HG03280 (cell line): ENCODE data around the gene MAPK8IP1.
"Not testable (repeated sequence)": the region's sequence is repeated elsewhere in the genome, so short reads cannot be mapped to it uniquely, and the experiment has no call there.

Experiments
- ATAC-seq: cut with Tn5 transposase; IDR thresholded peaks from one replicate; pipeline ENCODE4 v1.9.1; 2021; ENCODE audit warnings: mild to moderate bottlenecking, moderate library complexity; ENCODE audit not compliant: unreplicated experiment

MAPK8IP1 gene

GRCh38 chr11:45889555-45889954 is 4.1 kb downstream of the MAPK8IP1 start:
- ATAC-seq = no peak

- no peak for ATAC-seq
These were observed 4.5 kb downstream of the MAPK8IP1 start for GRCh38 chr11:45889966-45890365.

DNA sequence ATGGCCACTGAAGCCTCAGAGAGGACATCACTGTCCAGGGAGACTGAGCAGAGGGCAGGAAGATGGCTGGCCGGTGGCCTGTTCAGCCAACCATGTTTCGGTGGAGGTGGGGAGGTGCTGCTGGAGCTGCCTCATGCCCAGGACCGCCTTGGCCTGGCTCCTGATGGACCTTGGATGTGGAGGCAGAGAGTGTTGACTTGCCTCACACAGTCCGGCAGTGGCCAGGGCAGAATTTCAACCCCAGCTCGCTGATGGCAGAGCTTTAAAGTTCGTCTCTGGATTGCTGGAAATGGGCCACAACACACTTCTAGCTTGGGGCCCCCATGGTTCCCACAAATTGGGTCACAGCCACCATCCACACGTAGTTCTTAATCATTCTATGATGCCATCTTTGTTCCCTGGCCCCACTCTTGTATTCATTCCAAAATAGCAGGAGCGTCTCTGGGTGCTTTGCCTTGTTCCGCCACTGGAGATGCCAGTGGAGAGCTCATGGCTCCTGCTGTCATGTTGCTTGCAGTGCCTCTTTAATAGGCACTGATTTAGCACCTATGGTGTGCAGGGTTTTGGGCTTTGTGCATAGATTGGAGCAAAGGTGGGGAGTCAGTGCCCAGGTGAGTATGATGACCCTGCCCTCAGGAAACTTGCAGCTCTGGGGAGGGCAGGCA is 5.6 kb downstream of the MAPK8IP1 start:
- ATAC-seq = no peak

DNA sequence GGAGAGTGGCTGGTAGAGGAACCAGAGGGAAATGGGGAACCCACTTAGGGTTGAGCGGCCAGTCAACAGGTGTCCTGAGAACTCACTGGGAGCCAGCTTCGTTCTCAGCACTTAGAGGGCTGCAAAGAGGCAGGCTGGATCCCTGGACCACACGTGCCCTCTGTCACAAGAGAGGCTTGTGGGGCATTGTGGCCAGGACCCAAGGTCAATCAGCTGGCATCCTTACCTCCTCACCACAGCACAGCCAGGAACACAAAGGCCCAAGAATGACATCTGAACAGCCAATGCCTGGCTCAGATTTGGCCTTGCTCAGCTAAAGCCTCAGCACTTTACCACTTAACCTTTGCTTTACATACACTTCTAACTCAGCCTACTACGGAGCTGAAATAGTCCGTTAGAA is 7.4 kb downstream of the MAPK8IP1 start:
- no peak for ATAC-seq

DNA sequence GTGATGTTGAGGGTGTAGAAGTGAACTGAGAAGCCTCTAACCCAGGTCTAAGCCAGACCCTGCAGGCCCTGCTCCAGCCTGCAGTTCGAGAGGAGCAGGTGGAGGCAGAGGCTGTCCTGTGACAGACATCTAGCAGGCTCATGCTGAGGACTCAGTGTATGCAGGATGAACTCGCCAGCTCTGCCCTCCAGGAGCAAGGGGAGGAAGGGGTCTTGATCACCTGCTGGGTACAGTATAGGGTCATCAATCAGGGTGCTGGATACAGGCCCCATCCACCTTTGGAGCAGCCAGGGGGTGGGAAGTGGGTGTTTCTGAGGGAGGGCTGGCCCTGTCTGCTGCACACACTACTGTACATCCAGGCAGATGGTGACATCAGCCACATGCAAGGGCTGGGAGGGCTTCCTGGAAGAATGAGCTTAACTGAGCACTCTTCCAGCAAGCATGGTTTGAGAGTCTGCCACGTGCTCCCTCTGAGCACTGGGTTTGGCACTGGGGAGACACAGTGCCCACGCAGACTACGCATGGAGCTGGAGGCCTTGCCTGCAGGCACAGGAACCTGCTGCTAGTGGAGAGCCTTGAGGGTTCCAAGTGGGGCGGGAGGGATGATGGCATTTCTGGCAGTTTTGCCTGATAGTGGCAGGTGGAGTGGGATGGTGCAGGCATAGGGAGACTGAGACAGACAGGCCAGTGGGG is 9.2 kb downstream of the MAPK8IP1 start:
- ATAC-seq = no peak

GRCh38 chr11:45895553-45896259 is 10.3 kb downstream of the MAPK8IP1 start:
- ATAC-seq = no peak

DNA sequence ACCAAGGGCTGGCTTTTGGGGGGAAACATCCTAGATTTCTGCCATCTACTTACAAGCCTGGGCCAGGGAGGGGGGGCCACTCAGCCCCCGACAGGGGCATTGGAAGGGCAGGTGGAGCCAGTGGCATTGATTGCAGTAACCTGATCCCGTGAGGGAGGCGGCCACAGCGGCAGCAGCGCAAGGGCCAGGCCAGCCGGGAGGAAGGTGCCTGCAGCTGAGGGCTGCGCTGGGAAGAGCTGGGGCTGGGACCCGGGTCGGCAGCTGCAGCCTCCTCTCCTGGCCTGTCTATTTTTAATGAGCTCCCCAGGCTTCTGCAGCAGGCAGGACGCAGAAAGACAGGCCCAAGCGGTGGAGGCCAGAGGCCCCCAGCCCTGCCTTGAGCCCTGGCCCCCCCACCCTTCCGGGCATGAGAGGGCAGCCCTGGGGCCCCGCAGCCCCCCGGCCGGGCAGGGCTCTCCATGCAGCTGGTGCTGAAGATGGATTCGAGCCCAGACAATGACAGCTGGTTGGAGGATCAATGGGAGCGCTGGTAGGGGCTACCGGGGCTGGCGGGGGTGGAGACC is 11.1 kb downstream of the MAPK8IP1 start:
- ATAC-seq = no peak

GRCh38 chr11:45897556-45897955 is 12.1 kb downstream of the MAPK8IP1 start:
- ATAC-seq = no peak

GRCh38 chr11:45899086-45899447 is 13.6 kb downstream of the MAPK8IP1 start:
- no peak for ATAC-seq

DNA sequence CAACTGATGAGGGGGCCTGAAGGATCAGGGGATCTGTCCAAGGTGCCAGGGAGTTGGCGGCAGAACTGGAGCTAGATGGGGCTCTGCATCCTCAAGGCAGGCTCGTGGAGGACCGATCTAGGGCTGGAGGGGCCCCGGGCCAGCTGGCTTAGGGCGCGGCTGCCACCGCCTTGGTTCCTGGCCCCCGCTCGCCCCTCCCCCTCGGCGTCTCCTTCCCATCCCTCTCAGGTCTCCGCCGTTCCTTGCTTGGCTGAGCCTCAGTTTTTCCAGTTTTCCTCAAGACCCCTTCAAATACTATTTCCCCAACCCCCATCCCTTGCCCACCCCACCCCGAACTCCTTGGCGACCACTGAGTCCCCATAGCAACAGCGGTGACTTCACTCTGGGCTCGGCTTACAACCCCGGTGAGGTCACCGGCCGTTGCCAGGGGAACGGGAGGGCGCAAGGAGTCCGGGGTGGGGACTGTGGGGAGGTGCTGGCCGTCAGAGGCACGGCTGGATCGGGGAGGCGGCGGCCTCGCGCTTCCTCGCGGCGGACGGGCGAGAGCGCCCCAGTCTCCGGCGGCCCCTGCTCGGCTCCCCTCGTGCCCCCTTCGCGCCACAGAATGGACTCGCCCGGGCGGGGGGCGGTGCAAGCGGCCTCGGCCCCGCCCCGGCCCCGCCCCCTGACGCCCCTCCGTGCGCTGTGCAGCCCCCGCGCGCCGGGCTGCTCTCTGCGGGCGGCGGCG is 14.2 kb downstream of the MAPK8IP1 start:
- ATAC-seq = peak; percentile 56

- not testable (repeated sequence) for ATAC-seq
These were observed 14.8 kb downstream of the MAPK8IP1 start for GRCh38 chr11:45900175-45900800.

DNA sequence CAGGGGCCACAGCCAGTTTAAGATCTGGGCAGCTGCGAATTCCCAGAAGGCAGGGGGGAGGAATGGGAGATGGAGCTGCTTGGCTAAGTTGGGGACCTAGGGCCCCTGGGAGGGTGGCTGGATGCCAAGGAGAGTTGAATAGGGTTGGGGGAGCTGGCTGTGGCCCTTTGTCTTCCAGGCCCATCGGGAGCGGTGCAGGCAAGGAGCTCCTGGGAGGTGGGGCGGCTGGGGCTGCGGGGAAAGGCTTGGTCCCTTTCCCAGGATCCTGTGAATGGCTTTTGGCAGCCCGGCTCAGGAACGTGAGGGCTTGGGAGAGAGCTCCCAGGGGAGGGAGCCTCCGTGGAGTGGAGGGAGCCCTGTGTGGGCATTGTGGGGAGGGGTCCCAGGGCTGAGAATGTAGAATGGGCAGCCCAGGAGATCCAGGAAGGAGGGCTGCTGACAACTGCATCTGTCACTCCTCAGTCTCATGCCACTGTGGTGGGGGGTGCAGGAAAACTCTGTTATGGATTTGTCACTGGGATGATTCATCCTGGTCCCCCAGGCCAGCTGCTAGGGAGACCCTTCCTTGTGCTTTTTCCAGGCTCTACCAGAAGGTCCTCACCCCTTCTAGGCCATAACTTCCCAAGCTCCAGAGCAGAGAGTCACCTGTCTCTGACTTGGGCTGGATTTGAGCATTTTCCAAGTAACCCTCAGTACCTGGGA is 15.6 kb downstream of the MAPK8IP1 start:
- ATAC-seq = no peak

DNA sequence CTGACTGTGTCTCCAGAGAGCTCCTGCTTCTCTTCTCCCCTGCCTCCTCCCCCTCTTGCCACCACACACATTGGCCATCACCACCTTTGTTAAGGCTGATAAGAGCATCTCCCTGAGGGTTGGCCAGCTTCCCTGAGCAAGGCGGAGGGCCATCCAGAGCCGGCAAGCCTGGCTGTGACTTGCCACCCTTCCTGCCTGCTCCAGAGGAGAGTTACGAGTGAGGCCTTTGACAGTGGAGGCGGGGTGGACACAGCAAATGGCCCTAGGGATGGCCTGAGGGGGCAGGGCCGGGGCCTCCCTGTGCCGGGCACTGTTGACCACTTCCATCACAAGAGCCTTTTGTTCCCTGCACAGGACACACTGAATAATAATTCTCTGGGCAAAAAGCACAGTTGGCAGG is 16.2 kb downstream of the MAPK8IP1 start:
- no peak for ATAC-seq

GRCh38 chr11:45902452-45903380 is 17.3 kb downstream of the MAPK8IP1 start:
- no peak for ATAC-seq

- no peak for ATAC-seq
These were observed 19.0 kb downstream of the MAPK8IP1 start for GRCh38 chr11:45904309-45904915.

- no peak for ATAC-seq
These were observed 19.6 kb downstream of the MAPK8IP1 start for GRCh38 chr11:45905095-45905494.

DNA sequence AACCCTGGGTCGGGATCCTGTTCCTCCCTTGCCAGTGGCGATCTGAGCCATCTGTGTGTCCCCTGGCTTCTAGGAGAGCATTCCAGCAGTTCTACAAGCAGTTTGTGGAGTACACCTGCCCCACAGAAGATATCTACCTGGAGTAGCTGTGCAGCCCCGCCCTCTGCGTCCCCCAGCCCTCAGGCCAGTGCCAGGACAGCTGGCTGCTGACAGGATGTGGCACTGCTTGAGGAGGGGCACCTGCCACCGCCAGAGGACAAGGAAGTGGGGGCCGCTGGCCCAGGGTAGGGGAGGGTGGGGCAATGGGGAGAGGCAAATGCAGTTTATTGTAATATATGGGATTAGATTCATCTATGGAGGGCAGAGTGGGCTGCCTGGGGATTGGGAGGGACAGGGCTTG is 20.1 kb downstream of the MAPK8IP1 start:
- ATAC-seq = not testable (repeated sequence)

DNA sequence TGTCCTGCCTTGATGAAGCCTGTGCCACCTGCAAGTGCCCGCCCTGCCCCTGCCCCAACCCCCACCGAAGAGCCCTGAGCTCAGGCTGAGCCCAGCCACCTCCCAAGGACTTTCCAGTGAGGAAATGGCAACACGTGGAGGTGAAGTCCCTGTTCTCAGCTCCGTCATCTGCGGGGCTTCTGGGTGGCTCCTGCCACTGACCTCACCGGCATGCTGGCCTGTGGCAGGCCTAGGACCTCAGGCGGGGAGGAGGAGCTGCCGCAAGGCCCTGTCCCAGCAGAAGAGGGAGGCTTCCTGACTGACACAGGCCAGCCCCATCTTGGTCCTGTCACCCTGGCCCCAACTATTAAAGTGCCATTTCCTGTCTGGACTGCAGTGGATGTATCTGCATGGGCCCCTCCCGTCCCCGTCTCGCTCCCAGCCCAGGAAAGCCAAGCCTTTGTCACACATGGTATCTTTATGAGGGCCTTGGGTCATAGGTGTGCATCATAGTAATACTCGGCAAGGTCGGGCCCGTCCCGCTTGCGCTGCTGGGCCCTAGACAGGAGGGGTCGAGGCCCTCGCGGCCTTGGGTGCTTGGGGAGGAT is 20.7 kb downstream of the MAPK8IP1 start:
- no peak for ATAC-seq
